HepG2 (cell line): ENCODE data around the gene FBN2. TPM values are rescaled to one million over a fixed set of nuclear protein-coding genes. Genes with fewer than 3 reads are reported as not detected.
A peak's percentile ranks its signal among the peaks of the same experiment; 100 is the strongest.

Source experiments
- ATAC-seq: fragments of 200-7000 bp; cut with Tn5 transposase; 3 replicates; pipeline ENCODE4 v1.9.1; 2020; ENCODE audit warnings: mild to moderate bottlenecking, moderate library complexity
- BruUV-seq: library from RNA; stranded (reverse); fragments of 400-500 nt; replicated peaks from 2 replicates; lab custom pipeline; 2021; lab: Mats Ljungman, UMichigan
- CTCF ChIA-PET: fragments of 300-600 bp; formaldehyde crosslinking; extraction: SDS; loops from one replicate; lab custom pipeline; 2021; ENCODE audit warnings: low total read pairs, inconsistent platforms, low intra/inter-chr PET ratio; lab: Yijun Ruan, JAX
- POLR2A ChIA-PET: fragments of 350-600 bp; sonication (Branson Sonifier 250); formaldehyde crosslinking; loops from one replicate; lab custom pipeline; 2020; ENCODE audit warnings: antibody characterized with exemption, inconsistent platforms; lab: Yijun Ruan, JAX
- DNase-seq: peaks from one replicate; pipeline ENCODE4 v3.0.0-alpha.2; 2015; ENCODE audit warnings: low spot score
- FAIRE-seq: peaks from 3 replicates; lab custom pipeline; 2011; peaks lifted over from hg19 to GRCh38; lab: Jason Lieb, UNC
- H2AFZ ChIP-seq: one replicate; pipeline ENCODE4 v1.6.1; 2011; ENCODE audit warnings: low read length, inconsistent platforms
- H3K27ac ChIP-seq: fragments of 300-600 bp; 3 replicates; pipeline ENCODE4 v1.8.0; 2011; ENCODE audit warnings: mixed run types, mild to moderate bottlenecking, mixed read lengths, low read length, inconsistent platforms; ENCODE audit not compliant: insufficient read depth; ENCODE audit errors: extremely low read length
- H3K27me3 ChIP-seq, 2 experiments: fragments of 200-600 bp in 1 of 2; 2 replicates in 1 of 2; 3 replicates in 1 of 2; pipeline versions ENCODE4 v1.6.0 to v1.8.0; 2011; ENCODE audit warnings: low read length in 2 of 2, mild to moderate bottlenecking in 2 of 2, moderate library complexity in 2 of 2, inconsistent platforms in 1 of 2; ENCODE audit not compliant: insufficient read depth in 2 of 2, control insufficient read depth in 1 of 2
- H3K36me3 ChIP-seq, 2 experiments: fragments of 200-600 bp in 1 of 2; replicated peaks in 1 of 2; 2 replicates in 1 of 2; 3 replicates in 1 of 2; pipeline versions ENCODE4 v1.5.1 to v1.8.0; 2011; ENCODE audit warnings: low read length in 2 of 2, inconsistent platforms in 1 of 2; ENCODE audit not compliant: insufficient read depth in 2 of 2, control insufficient read depth in 1 of 2
- H3K4me1 ChIP-seq: 2 replicates; pipeline ENCODE4 v1.5.1; 2012; ENCODE audit warnings: low read length, inconsistent platforms; ENCODE audit not compliant: insufficient read depth
- H3K4me2 ChIP-seq: 2 replicates; pipeline ENCODE4 v1.6.0; 2011; ENCODE audit warnings: low read depth, low read length, inconsistent platforms
- H3K4me3 ChIP-seq, 3 experiments: fragments of 200-600 bp in 1 of 3; sonication (generic), shearing (Covaris generic) in 1 of 3; replicated peaks in 1 of 3; 2 replicates each; pipeline ENCODE4 v1.5.1; 2011 to 2016; ENCODE audit warnings: low read length in 3 of 3, inconsistent platforms in 2 of 3, low read depth in 2 of 3, mild to moderate bottlenecking in 2 of 3, control low read depth in 1 of 3, mixed read lengths in 1 of 3; ENCODE audit not compliant: insufficient read depth in 1 of 3
- H3K79me2 ChIP-seq: one replicate; pipeline ENCODE4 v1.6.1; 2011; ENCODE audit warnings: low read length, inconsistent platforms; ENCODE audit not compliant: insufficient read depth
- H3K9ac ChIP-seq: 2 replicates; pipeline ENCODE4 v1.6.0; 2011; ENCODE audit warnings: mild to moderate bottlenecking, low read depth, low read length, inconsistent platforms; ENCODE audit not compliant: insufficient read depth
- H3K9me3 ChIP-seq: 2 replicates; pipeline ENCODE4 v1.5.1; 2012; ENCODE audit warnings: mild to moderate bottlenecking, low read length
- H4K20me1 ChIP-seq: 2 replicates; pipeline ENCODE4 v1.6.0; 2011; ENCODE audit warnings: inconsistent platforms, mild to moderate bottlenecking, low read length, moderate library complexity; ENCODE audit not compliant: insufficient read depth
- EED ChIP-seq: sonication (generic); formaldehyde crosslinking; IDR thresholded peaks from 2 replicates; pipeline ENCODE4 v1.5.0; 2020; ENCODE audit warnings: mild to moderate bottlenecking, missing genetic modification reagents
- HDAC2 ChIP-seq: sonication (generic); formaldehyde crosslinking; IDR thresholded peaks from 2 replicates; pipeline ENCODE4 v1.4.0; 2020; ENCODE audit warnings: missing genetic modification reagents
- MBD4 ChIP-seq: IDR thresholded peaks from 2 replicates; pipeline ENCODE4 v1.6.1; 2012; ENCODE audit warnings: low read length, inconsistent platforms, borderline replicate concordance
- NCOA5 ChIP-seq: sonication (generic); formaldehyde crosslinking; IDR thresholded peaks from 2 replicates; pipeline ENCODE4 v1.4.0; 2020; ENCODE audit warnings: missing genetic modification reagents
- RNF219 ChIP-seq: sonication (generic); formaldehyde crosslinking; IDR thresholded peaks from 2 replicates; pipeline ENCODE4 v1.5.0; 2020; ENCODE audit warnings: mild to moderate bottlenecking, missing genetic modification reagents
- SMYD3 ChIP-seq: sonication (generic); formaldehyde crosslinking; IDR thresholded peaks from 2 replicates; pipeline ENCODE4 v1.8.1; 2023; ENCODE audit warnings: mild to moderate bottlenecking, missing genetic modification reagents
- ZNF12 ChIP-seq: sonication (generic); formaldehyde crosslinking; IDR thresholded peaks from 2 replicates; pipeline ENCODE4 v1.5.0; 2020; ENCODE audit warnings: missing genetic modification reagents
- ZNF33A ChIP-seq: sonication (generic); formaldehyde crosslinking; IDR thresholded peaks from 2 replicates; pipeline ENCODE4 v1.5.1; 2020; ENCODE audit warnings: missing genetic modification reagents, mild to moderate bottlenecking, moderate library complexity, borderline replicate concordance
- ZNF343 ChIP-seq: sonication (generic); formaldehyde crosslinking; IDR thresholded peaks from 2 replicates; pipeline ENCODE4 v1.4.0; 2020; ENCODE audit warnings: mild to moderate bottlenecking, missing genetic modification reagents
- ZNF569 ChIP-seq: sonication (generic); formaldehyde crosslinking; IDR thresholded peaks from 2 replicates; pipeline ENCODE4 v1.5.0; 2020; ENCODE audit warnings: mild to moderate bottlenecking, missing genetic modification reagents, moderate library complexity, borderline replicate concordance
- ZNF646 ChIP-seq: sonication (generic); formaldehyde crosslinking; IDR thresholded peaks from 2 replicates; pipeline ENCODE4 v1.9.0; 2021; ENCODE audit warnings: mild to moderate bottlenecking, missing genetic modification reagents
- ZNF713 ChIP-seq: sonication (generic); formaldehyde crosslinking; IDR thresholded peaks from 2 replicates; pipeline ENCODE4 v1.4.0; 2020; ENCODE audit warnings: mild to moderate bottlenecking, missing genetic modification reagents
- ZNF724P ChIP-seq: sonication (generic); formaldehyde crosslinking; IDR thresholded peaks from 2 replicates; pipeline ENCODE4 v1.8.0; 2022; ENCODE audit warnings: missing genetic modification reagents, borderline replicate concordance
- ZNF737 ChIP-seq: sonication (generic); formaldehyde crosslinking; IDR thresholded peaks from 2 replicates; pipeline ENCODE4 v1.5.0; 2020; ENCODE audit warnings: missing genetic modification reagents, mild to moderate bottlenecking, borderline replicate concordance
- WGBS: methylation state at CpG from one replicate; pipeline ENCODE4 v1.1.6; 2017; ENCODE audit warnings: low lambda C conversion rate; 5-methylcytosine and 5-hydroxymethylcytosine counted together
- in situ Hi-C: cut with HindIII; loops from 2 replicates; pipeline ENCODE4 v1.10.0; 2017; ENCODE audit warnings: low pct_unique_long_range_greater_than_20kb; ENCODE audit not compliant: extremely low pct_ligation_motif_present
- intact Hi-C: fragments of 100-400 bp; cut with micrococcal nuclease; formaldehyde crosslinking; loops from one replicate; pipeline ENCODE4 v1.10.0; 2022; ENCODE audit not compliant: unreplicated experiment
- polyA plus RNA-seq, 8 experiments: library from polyadenylated mRNA; depleted of rRNA in 3 of 8; stranded (reverse) in 7 of 8; unstranded in 1 of 8; fragments of >200 nt; fragmentation: Illumina TruSeq in 4 of 8; extraction: Trizol in 4 of 8; gene quantifications; 2 replicates each; pipeline versions ENCODE4 v1.2.1 to v1.2.3, GENCODE V29; 2011 to 2016; ENCODE audit warnings: low read depth in 4 of 8, missing spikeins in 1 of 8, mixed read lengths in 1 of 8; ENCODE audit not compliant: insufficient read depth in 1 of 8
- total RNA-seq, 5 experiments: library from RNA; depleted of rRNA; stranded (reverse); fragments of >200 nt; fragmentation: Illumina TruSeq; extraction: Trizol; gene quantifications; 2 replicates each; pipeline ENCODE4 v1.2.3, GENCODE V29; 2016; ENCODE audit warnings: low read depth in 1 of 5

Gene FBN2
- total and polyA plus RNA-seq, 2 of the 13 experiments (the other 11 are each of a cell fraction or from before 2014, with no cell fraction given), result not detected

GRCh38 chr5:128537221-128537999 is 635 bp downstream of the FBN2 start:
- Histone ChIP-seq H3K79me2 (no peaks in the 10 kb centered on the region), H2AFZ (no peak overlapping the region), H3K4me3 (no peak overlapping the region), H3K27ac (no peak overlapping the region), H3K9me3 (no peaks in the 10 kb centered on the region), H3K9ac (no peak overlapping the region), H4K20me1 (no peaks in the 10 kb centered on the region), H3K36me3 (no peaks in the 10 kb centered on the region), H3K4me2 (no peak overlapping the region; the same call in 1 of the 2 replicates), H3K4me1 (no peaks in the 10 kb centered on the region), H3K27me3 (peaks cover 0 to 20% of the 10 kb centered on the region in 2 experiments; a peak in 3 of 5 replicates)
- no peak for FAIRE-seq
- POLR2A ChIA-PET, result no interaction called here
- DNase-seq, result no peak
- 70% methylated on average over 42 of the region's 75 CpGs for WGBS
- in situ Hi-C loops, result no loop called here
- CTCF ChIA-PET, result no interaction called here
- intact Hi-C loops, result no loop called here
- peak; percentile 49 for ATAC-seq
- BruUV-seq, result no TSS peak
- no peak for TF ChIP-seq ZNF737
- TF ChIP-seq MBD4, result no peak
- no peak for TF ChIP-seq EED
- TF ChIP-seq ZNF343 (CRISPR knock-in tag), result no peak
- TF ChIP-seq ZNF724P (CRISPR knock-in tag), result no peak
- TF ChIP-seq HDAC2 (CRISPR knock-in tag), result no peak
- no peak for TF ChIP-seq ZNF12
- no peak for TF ChIP-seq SMYD3 (CRISPR knock-in tag)
- no peak for TF ChIP-seq ZNF713 (CRISPR knock-in tag)
- no peak for TF ChIP-seq RNF219
- TF ChIP-seq NCOA5 (CRISPR knock-in tag), result no peak
- TF ChIP-seq ZNF569 (CRISPR knock-in tag), result no peak
- no peak for TF ChIP-seq ZNF33A (CRISPR knock-in tag)
- no peak for TF ChIP-seq ZNF646
